ENCODE results near the gene TRIM56. TPM values are rescaled to one million over a fixed set of nuclear protein-coding genes. Genes with fewer than 3 reads are reported as not detected.
"Not testable (repeated sequence)": the region's sequence is repeated elsewhere in the genome, so short reads cannot be mapped to it uniquely, and the experiment has no call there.

Gene TRIM56
- total and polyA plus RNA-seq, 2 of the 13 experiments (the other 11 are each of a cell fraction or from before 2014, with no cell fraction given), result 3.2 to 7.1 TPM

DNA sequence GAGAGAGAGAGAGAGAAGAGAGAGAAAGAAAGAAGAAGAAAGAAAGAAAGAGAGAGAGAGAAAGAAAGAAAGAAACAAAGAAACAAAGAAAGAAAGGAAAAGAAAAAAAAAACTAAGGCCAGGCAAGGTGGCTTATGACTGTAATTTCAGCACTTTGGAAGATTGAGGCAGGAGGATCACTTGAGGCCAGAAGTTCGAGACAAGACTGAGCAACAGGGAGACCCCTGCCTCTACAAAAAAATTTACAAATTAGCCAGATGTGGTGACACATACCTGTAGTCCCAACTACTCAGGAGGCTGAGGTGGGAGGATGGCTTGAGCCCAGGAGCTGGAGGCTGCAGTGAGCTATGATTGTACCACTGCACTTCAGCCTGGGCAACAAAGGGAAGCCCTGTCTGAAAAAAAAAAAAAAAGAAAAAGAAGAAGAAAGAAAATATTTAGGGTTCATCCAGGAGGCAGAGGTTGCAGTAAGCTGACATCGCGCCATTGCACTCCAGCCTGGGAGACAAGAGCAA lies 44.4 kb downstream of the TRIM56 start (continued):
- TF ChIP-seq, protein P1, sequence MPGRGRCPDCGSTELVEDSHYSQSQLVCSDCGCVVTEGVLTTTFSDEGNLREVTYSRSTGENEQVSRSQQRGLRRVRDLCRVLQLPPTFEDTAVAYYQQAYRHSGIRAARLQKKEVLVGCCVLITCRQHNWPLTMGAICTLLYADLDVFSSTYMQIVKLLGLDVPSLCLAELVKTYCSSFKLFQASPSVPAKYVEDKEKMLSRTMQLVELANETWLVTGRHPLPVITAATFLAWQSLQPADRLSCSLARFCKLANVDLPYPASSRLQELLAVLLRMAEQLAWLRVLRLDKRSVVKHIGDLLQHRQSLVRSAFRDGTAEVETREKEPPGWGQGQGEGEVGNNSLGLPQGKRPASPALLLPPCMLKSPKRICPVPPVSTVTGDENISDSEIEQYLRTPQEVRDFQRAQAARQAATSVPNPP (CRISPR knock-in tag; IDR thresholded peaks at IDR 0.05), result no peak
- TF ChIP-seq ATAD3A (CRISPR knock-in tag; IDR thresholded peaks at IDR 0.05) (no peak), PHF8 (CRISPR knock-in tag; IDR thresholded peaks at IDR 0.05) (no peak), NR3C1 (CRISPR knock-in tag; IDR thresholded peaks at IDR 0.05) (no peak)

DNA sequence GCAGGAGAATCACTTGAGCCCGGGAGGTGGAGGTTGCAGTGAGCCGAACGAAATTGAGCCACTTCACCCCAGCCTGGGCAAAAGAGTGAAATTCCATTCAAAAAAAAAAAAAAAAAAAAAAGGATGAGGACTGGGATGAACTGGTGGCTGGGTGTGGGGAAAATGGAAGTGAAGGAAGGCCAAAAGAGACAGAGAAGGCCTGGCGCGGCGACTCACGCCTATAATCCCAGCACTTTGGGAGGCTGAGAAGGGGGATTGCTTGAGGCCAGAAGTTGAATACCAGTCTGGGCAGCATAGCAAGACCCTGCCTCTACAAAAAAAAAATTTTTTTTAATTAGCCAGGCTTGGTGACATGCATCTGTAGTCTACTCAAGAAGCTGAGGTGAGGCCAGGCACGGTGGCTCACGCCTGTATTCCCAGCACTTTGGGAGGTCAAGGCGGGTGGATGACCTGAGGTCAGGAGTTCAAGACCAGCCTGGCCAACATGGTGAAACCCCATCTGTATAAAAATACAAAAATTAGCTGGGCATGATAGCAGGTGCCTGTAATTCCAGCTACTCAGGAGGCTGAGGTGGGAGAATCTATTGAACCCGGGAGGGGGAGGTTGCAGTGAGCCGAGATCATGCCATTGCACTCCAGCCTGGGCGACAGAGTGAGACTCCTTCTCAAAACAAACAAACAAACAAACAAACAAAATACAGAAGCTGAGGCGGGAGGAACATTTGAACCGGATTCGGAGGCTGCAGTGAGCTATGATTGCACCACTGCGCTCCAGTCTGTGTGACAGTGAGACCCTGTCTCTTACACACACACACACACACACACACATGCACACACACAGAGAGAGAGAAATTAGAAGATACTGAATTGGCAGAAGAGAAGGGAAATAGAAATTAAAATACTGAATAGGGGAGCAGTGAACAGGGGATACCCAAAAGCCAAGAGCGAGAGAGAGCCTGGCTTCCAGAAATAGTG lies 47.6 kb downstream of the TRIM56 start:
- H3K4me2 ChIP-seq (ENCODE audit: low read depth, low read length); CTCF ChIA-PET (ENCODE audit: low intra/inter-chr PET ratio, low total read pairs); BruUV-seq (replicated peaks); DNase-seq (ENCODE audit: low spot score); in situ Hi-C loops (cut with HindIII; ENCODE audit: extremely low pct_ligation_motif_present, low pct_unique_long_range_greater_than_20kb); H3K27ac ChIP-seq (ENCODE audit: extremely low read length, insufficient read depth, low read length); H2AFZ ChIP-seq (ENCODE audit: low read length); H3K9ac ChIP-seq (ENCODE audit: insufficient read depth, low read depth, low read length); FAIRE-seq; H3K9me3 ChIP-seq (ENCODE audit: low read length); H3K79me2 ChIP-seq (ENCODE audit: insufficient read depth, low read length); ATAC-seq; intact Hi-C loops (cut with micrococcal nuclease; ENCODE audit: unreplicated experiment); H3K4me3 ChIP-seq (replicated peaks in 1 of 3; ENCODE audit: insufficient read depth in 1 of 3, low read depth in 2 of 3, low read length in 3 of 3); H3K27me3 ChIP-seq (ENCODE audit: control insufficient read depth in 1 of 2, insufficient read depth in 2 of 2, low read length in 2 of 2): not testable (repeated sequence)
- Histone ChIP-seq H3K36me3 (replicated peaks in 1 of 2; ENCODE audit: control insufficient read depth in 1 of 2, insufficient read depth in 2 of 2, low read length in 2 of 2) (peaks cover 20 to 72% of the 10 kb centered on the region in 2 experiments), H4K20me1 (ENCODE audit: insufficient read depth, low read length) (peaks cover 71% of the 10 kb centered on the region; the same call in 1 of the 2 replicates), H3K4me1 (ENCODE audit: insufficient read depth, low read length) (peaks cover 58% of the 10 kb centered on the region)
- TF ChIP-seq ZNF816 (CRISPR knock-in tag; IDR thresholded peaks at IDR 0.05; ENCODE audit: borderline replicate concordance) (0 out of 2 replicates have a peak, but pooled peaks have one; percentile 14), POLR2G (IDR thresholded peaks at IDR 0.05; ENCODE audit: low read depth, low read length) (0 out of 2 replicates have a peak, but pooled peaks have one; percentile 6), ZNF510 (CRISPR knock-in tag; IDR thresholded peaks at IDR 0.05; ENCODE audit: low read depth) (0 out of 2 replicates have a peak, but pooled peaks have one; percentile 16), ZFX (CRISPR knock-in tag; IDR thresholded peaks at IDR 0.05; ENCODE audit: low read depth) (0 out of 2 replicates have a peak, but pooled peaks have one; percentile 4), SAP130 (CRISPR knock-in tag; IDR thresholded peaks at IDR 0.05; ENCODE audit: low read depth) (0 out of 2 replicates have a peak, but pooled peaks have one; percentile 8)
- TF ChIP-seq, protein P2, sequence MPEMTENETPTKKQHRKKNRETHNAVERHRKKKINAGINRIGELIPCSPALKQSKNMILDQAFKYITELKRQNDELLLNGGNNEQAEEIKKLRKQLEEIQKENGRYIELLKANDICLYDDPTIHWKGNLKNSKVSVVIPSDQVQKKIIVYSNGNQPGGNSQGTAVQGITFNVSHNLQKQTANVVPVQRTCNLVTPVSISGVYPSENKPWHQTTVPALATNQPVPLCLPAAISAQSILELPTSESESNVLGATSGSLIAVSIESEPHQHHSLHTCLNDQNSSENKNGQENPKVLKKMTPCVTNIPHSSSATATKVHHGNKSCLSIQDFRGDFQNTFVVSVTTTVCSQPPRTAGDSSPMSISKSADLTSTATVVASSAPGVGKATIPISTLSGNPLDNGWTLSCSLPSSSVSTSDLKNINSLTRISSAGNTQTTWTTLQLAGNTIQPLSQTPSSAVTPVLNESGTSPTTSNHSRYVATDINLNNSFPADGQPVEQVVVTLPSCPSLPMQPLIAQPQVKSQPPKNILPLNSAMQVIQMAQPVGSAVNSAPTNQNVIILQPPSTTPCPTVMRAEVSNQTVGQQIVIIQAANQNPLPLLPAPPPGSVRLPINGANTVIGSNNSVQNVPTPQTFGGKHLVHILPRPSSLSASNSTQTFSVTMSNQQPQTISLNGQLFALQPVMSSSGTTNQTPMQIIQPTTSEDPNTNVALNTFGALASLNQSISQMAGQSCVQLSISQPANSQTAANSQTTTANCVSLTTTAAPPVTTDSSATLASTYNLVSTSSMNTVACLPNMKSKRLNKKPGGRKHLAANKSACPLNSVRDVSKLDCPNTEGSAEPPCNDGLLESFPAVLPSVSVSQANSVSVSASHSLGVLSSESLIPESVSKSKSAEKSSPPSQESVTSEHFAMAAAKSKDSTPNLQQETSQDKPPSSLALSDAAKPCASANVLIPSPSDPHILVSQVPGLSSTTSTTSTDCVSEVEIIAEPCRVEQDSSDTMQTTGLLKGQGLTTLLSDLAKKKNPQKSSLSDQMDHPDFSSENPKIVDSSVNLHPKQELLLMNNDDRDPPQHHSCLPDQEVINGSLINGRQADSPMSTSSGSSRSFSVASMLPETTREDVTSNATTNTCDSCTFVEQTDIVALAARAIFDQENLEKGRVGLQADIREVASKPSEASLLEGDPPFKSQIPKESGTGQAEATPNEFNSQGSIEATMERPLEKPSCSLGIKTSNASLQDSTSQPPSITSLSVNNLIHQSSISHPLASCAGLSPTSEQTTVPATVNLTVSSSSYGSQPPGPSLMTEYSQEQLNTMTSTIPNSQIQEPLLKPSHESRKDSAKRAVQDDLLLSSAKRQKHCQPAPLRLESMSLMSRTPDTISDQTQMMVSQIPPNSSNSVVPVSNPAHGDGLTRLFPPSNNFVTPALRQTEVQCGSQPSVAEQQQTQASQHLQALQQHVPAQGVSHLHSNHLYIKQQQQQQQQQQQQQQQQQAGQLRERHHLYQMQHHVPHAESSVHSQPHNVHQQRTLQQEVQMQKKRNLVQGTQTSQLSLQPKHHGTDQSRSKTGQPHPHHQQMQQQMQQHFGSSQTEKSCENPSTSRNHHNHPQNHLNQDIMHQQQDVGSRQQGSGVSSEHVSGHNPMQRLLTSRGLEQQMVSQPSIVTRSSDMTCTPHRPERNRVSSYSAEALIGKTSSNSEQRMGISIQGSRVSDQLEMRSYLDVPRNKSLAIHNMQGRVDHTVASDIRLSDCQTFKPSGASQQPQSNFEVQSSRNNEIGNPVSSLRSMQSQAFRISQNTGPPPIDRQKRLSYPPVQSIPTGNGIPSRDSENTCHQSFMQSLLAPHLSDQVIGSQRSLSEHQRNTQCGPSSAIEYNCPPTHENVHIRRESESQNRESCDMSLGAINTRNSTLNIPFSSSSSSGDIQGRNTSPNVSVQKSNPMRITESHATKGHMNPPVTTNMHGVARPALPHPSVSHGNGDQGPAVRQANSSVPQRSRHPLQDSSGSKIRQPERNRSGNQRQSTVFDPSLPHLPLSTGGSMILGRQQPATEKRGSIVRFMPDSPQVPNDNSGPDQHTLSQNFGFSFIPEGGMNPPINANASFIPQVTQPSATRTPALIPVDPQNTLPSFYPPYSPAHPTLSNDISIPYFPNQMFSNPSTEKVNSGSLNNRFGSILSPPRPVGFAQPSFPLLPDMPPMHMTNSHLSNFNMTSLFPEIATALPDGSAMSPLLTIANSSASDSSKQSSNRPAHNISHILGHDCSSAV (CRISPR knock-in tag; IDR thresholded peaks at IDR 0.05; ENCODE audit: borderline replicate concordance), result 0 out of 2 replicates have a peak, but pooled peaks have one; percentile 46
- 88% methylated on average over 18 of the region's 18 CpGs for WGBS (ENCODE audit: low lambda C conversion rate)
- POLR2A ChIA-PET, result interaction anchor here (1.3 kb wide), 1 partner anchor 11 kb away, joined by 3 read pairs; no protein-coding TSS in a partner anchor
